ENCODE results near the gene PRDM4. TPM values are rescaled to one million over a fixed set of nuclear protein-coding genes. Genes with fewer than 3 reads are reported as not detected.

Gene PRDM4
- polyA plus RNA-seq, 1 of the 3 experiments (the other 2 are of a cell fraction), result 22.1 TPM

GRCh38 chr12:107702106-107702505 is 58.8 kb downstream of the PRDM4 start:
- Histone ChIP-seq H3K9ac (no peak overlapping the region), H3K4me2 (no peak overlapping the region), H3F3A (replicated peaks; ENCODE audit: insufficient read depth) (no peaks in the 10 kb centered on the region), H3K79me2 (ENCODE audit: insufficient read depth) (peaks cover 8% of the 10 kb centered on the region; the same call in 1 of the 2 replicates), H3K27ac (ENCODE audit: low read depth in 2 of 2, low read length in 1 of 2) (no peak overlapping the region), H4K20me1 (ENCODE audit: insufficient read depth) (no peaks in the 10 kb centered on the region), H3K27me3 (ENCODE audit: insufficient read depth) (no peaks in the 10 kb centered on the region), H3K9me2 (no peaks in the 10 kb centered on the region), H3K9me3 (no peaks in the 10 kb centered on the region), H3K36me3 (replicated peaks in 1 of 2; ENCODE audit: control insufficient read depth in 1 of 2, insufficient read depth in 2 of 2, low read length in 1 of 2) (peaks cover 65 to 77% of the 10 kb centered on the region in 2 experiments), H2AFZ (ENCODE audit: low read depth) (no peak overlapping the region), H3K4me3 (ENCODE audit: low read depth in 2 of 2, low read length in 1 of 2) (no peak overlapping the region), H3K4me1 (ENCODE audit: control insufficient read depth in 1 of 2, insufficient read depth in 2 of 2, low read depth in 1 of 2, low read length in 1 of 2) (no peaks in the 10 kb centered on the region)
- POLR2A ChIA-PET, result no interaction called here
- TF ChIP-seq CTCF (IDR thresholded peaks at IDR 0.05) (no peak), NRF1 (IDR thresholded peaks at IDR 0.05; ENCODE audit: low read depth, low read length) (no peak), GABPA (IDR thresholded peaks at IDR 0.05; ENCODE audit: low read depth) (no peak), TAF1 (IDR thresholded peaks at IDR 0.05; ENCODE audit: borderline replicate concordance, low read depth, low read length) (no peak), RXRA (IDR thresholded peaks at IDR 0.05; ENCODE audit: borderline replicate concordance, low read depth) (no peak), TEAD4 (IDR thresholded peaks at IDR 0.05; ENCODE audit: borderline replicate concordance, insufficient read depth) (no peak), RAD21 (IDR thresholded peaks at IDR 0.05; ENCODE audit: low read length) (no peak), REST (IDR thresholded peaks at IDR 0.05; ENCODE audit: low read depth, low read length) (no peak), TCF12 (IDR thresholded peaks at IDR 0.05) (no peak), IRF3 (IDR thresholded peaks at IDR 0.05; ENCODE audit: low read depth, low read length) (no peak), FOXM1 (IDR thresholded peaks at IDR 0.05; ENCODE audit: low read depth) (no peak), FOSL2 (IDR thresholded peaks at IDR 0.05; ENCODE audit: borderline replicate concordance, low read depth) (no peak), MXI1 (IDR thresholded peaks at IDR 0.05; ENCODE audit: low read depth, low read length) (no peak), EP300 (IDR thresholded peaks at IDR 0.05; ENCODE audit: borderline replicate concordance in 1 of 2, low read depth in 1 of 2, low read length in 1 of 2) (no peak), MEF2A (IDR thresholded peaks at IDR 0.05; ENCODE audit: borderline replicate concordance, low read depth) (no peak), JUND (IDR thresholded peaks at IDR 0.05) (no peak), YY1 (IDR thresholded peaks at IDR 0.05; ENCODE audit: low read depth) (no peak), SMC3 (IDR thresholded peaks at IDR 0.05; ENCODE audit: low read depth, low read length) (no peak), ELF1 (IDR thresholded peaks at IDR 0.05) (no peak)
- CTCF ChIA-PET, result interaction anchor here (0.7 kb wide), 1 partner anchor 183 kb away, joined by 3 read pairs; no protein-coding TSS in a partner anchor
- WGBS (ENCODE audit: low lambda C conversion rate), result 100% methylated on average over 4 of the region's 4 CpGs
- DNase-seq, result no peak
